NB4 (cell line): ENCODE results near the gene TMEM187.

Experiments used
- CTCF ChIP-seq: IDR thresholded peaks from one replicate; pipeline ENCODE4 v1.5.1; 2012; ENCODE audit warnings: low read depth, low read length
- MAX ChIP-seq: IDR thresholded peaks from 2 replicates; pipeline ENCODE4 v1.6.1; 2011; ENCODE audit warnings: low read depth, low read length
- MYC ChIP-seq: IDR thresholded peaks from 2 replicates; pipeline ENCODE4 v1.6.1; 2011; ENCODE audit warnings: low read depth, low read length
- POLR2A ChIP-seq: IDR thresholded peaks from 2 replicates; pipeline ENCODE4 v1.6.1; 2011; ENCODE audit warnings: mild to moderate bottlenecking; ENCODE audit not compliant: insufficient read length; ENCODE audit errors: extremely low read depth

DNA sequence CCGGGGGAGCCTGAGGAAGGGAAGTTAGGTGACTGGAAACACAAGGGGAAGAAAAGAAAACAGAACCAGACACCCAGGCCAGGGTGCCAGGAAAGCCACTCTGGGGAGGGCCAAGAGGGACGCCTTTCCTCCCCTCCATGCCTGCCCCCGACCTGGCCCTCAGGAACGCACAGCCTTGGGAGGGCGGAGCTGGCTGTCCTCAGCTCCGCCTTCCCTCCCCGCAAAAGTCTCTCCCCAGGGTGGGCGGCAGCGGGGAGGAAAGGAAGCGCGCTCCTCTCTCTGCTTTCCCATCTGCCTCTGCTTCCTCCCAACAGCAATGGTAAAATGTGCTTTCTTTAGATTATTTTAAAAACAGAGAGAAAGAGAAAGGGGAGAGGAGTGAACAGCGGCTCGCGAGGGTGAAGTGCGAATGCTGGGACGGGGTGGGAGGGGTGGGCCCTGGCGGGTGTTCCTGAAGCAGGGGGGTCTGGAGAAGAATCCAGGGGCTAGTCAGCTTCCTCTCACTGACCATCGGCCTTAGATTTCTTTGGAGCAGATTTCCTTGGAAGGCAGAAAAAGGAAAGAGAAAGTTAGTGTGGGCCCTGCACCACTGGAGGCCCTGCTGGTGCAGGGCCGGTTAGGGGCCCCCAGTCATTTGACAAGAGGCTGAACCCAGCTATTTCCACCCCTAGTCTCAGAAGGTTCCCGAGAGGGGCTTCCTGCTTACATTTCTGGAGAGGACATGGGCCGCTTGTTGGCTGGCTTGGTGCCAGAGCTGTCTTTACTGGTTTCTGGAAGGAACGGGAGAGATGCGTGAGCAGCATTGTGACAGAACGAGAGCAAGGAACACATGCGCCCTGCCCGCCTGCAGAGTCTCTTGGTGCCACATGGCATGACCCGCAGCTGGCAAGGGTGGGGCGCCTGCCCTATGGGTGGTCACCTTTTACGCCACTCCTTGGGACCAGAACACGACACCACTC lies 23.4 kb upstream of the TMEM187 start:
- TF ChIP-seq POLR2A: no peak
- no peak for TF ChIP-seq CTCF
- no peak for TF ChIP-seq MAX
- no peak for TF ChIP-seq MYC
